ENCODE results near the gene TMEM39B.

DNA sequence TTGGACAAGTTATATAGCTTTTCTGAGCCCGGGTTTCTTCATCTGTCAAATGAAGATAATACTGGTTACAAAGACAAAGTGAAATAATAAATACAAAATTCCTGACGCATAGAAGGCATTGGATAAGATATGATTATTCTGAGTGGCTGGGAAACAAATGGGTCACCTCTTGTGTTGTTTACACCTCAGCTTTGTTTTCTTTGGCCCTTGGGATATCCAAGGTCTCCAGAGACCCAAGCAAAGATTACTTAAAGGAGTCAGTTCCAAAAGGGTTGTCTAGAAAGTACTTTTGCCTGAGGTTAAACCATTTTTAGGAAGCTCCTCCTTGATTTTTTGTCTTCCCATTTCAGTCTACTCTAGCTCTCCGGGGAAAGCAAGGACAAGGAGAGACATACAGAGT, 49.4 kb upstream of the TMEM39B start:
- TF ChIP-seq POLR2A (IDR thresholded peaks at IDR 0.05; ENCODE audit: low read length) (no peak), GATA1 (IDR thresholded peaks at IDR 0.05; ENCODE audit: low read depth, low read length) (no peak)

Data from erythroblast (primary cell).